Epithelial cell of prostate (primary cell): ENCODE measurements around the gene RPA1.

ENCODE experiments used
- DNase-seq: peaks from one replicate; pipeline ENCODE4 v3.0.0-alpha.2; 2011; ENCODE audit warnings: low read depth, low spot score
- H3K27ac ChIP-seq: fragments of 450-650 bp; 2 replicates; pipeline ENCODE4 v1.5.1; 2017; ENCODE audit warnings: mild to moderate bottlenecking

The RPA1 gene

GRCh38 chr17:1906662-1907101 is 76.9 kb downstream of the RPA1 start:
- H3K27ac ChIP-seq = no peak overlapping the region
- DNase-seq = no peak

- H3K27ac ChIP-seq = no peak overlapping the region
- no peak for DNase-seq
Observed at GRCh38 chr17:1907216-1907631, 77.4 kb downstream of the RPA1 start.

GRCh38 chr17:1907909-1908698 is 78.3 kb downstream of the RPA1 start:
- DNase-seq = no peak

GRCh38 chr17:1908699-1909309 is 79.0 kb downstream of the RPA1 start:
- H3K27ac ChIP-seq = no peak overlapping the region
- no peak for DNase-seq

More at GRCh38 chr17:1907909-1908698, 78.3 kb downstream of the RPA1 start:
- no peak overlapping the region for H3K27ac ChIP-seq

- H3K27ac ChIP-seq = no peak overlapping the region
- no peak for DNase-seq
Observed at GRCh38 chr17:1909985-1910384, 80.2 kb downstream of the RPA1 start.

GRCh38 chr17:1912146-1912545 is 82.3 kb downstream of the RPA1 start:
- DNase-seq = no peak
- no peak overlapping the region for H3K27ac ChIP-seq

GRCh38 chr17:1913702-1914101 is 83.9 kb downstream of the RPA1 start:
- no peak for DNase-seq
- no peak overlapping the region for H3K27ac ChIP-seq

GRCh38 chr17:1914661-1915083 is 84.9 kb downstream of the RPA1 start:
- DNase-seq = no peak
- no peak overlapping the region for H3K27ac ChIP-seq

- no peak for DNase-seq
- H3K27ac ChIP-seq = no peak overlapping the region
Observed at GRCh38 chr17:1915889-1916288, 86.1 kb downstream of the RPA1 start.

- no peak for DNase-seq
- H3K27ac ChIP-seq = no peak overlapping the region
Observed at GRCh38 chr17:1916316-1916715, 86.5 kb downstream of the RPA1 start.

- no peak for DNase-seq
Observed at GRCh38 chr17:1916963-1917715, 87.3 kb downstream of the RPA1 start.

GRCh38 chr17:1918346-1919162 is 88.7 kb downstream of the RPA1 start:
- DNase-seq = no peak
- no peak overlapping the region for H3K27ac ChIP-seq

More at GRCh38 chr17:1916963-1917715, 87.3 kb downstream of the RPA1 start:
- no peak overlapping the region for H3K27ac ChIP-seq

- no peak overlapping the region for H3K27ac ChIP-seq
- no peak for DNase-seq
Observed at GRCh38 chr17:1919201-1919600, 89.4 kb downstream of the RPA1 start.

GRCh38 chr17:1920948-1921351 is 91.1 kb downstream of the RPA1 start:
- no peak for DNase-seq
- no peak overlapping the region for H3K27ac ChIP-seq

GRCh38 chr17:1928976-1929375 is 99.2 kb downstream of the RPA1 start:
- no peak overlapping the region for H3K27ac ChIP-seq
- no peak for DNase-seq

GRCh38 chr17:1930337-1930645 is 100.5 kb downstream of the RPA1 start:
- no peak for DNase-seq
- no peak overlapping the region for H3K27ac ChIP-seq

GRCh38 chr17:1931844-1932579 is 102.2 kb downstream of the RPA1 start:
- DNase-seq = no peak
- no peak overlapping the region for H3K27ac ChIP-seq

- DNase-seq = no peak
- no peak overlapping the region for H3K27ac ChIP-seq
Observed at GRCh38 chr17:1933875-1934715, 104.3 kb downstream of the RPA1 start.

- no peak for DNase-seq
- H3K27ac ChIP-seq = no peak overlapping the region
Observed at GRCh38 chr17:1934901-1935300, 105.1 kb downstream of the RPA1 start.
